ENCODE results near the gene SND1.

SND1 gene

GRCh38 chr7:127858091-127858914, 206.3 kb downstream of the SND1 start:
- DNase-seq (ENCODE audit: extremely low read depth in 1 of 2, low read depth in 1 of 2): no peak

GRCh38 chr7:127858915-127859189, 206.9 kb downstream of the SND1 start:
- no peak for DNase-seq (ENCODE audit: extremely low read depth in 1 of 2, low read depth in 1 of 2)

- DNase-seq (ENCODE audit: extremely low read depth in 1 of 2, low read depth in 1 of 2): no peak
These were observed 207.3 kb downstream of the SND1 start for GRCh38 chr7:127859330-127859729.

GRCh38 chr7:127862525-127862924, 210.5 kb downstream of the SND1 start:
- DNase-seq (ENCODE audit: extremely low read depth in 1 of 2, low read depth in 1 of 2): no peak

- DNase-seq (ENCODE audit: extremely low read depth in 1 of 2, low read depth in 1 of 2): no peak
These were observed 211.1 kb downstream of the SND1 start for GRCh38 chr7:127863082-127863481.

GRCh38 chr7:127865466-127865865, 213.5 kb downstream of the SND1 start:
- DNase-seq (ENCODE audit: extremely low read depth in 1 of 2, low read depth in 1 of 2): no peak

- DNase-seq (ENCODE audit: extremely low read depth in 1 of 2, low read depth in 1 of 2): no peak
These were observed 218.4 kb downstream of the SND1 start for GRCh38 chr7:127870231-127870907.

- no peak for DNase-seq (ENCODE audit: extremely low read depth in 1 of 2, low read depth in 1 of 2)
These were observed 219.2 kb downstream of the SND1 start for GRCh38 chr7:127871226-127871625.

GRCh38 chr7:127872122-127872521, 220.1 kb downstream of the SND1 start:
- no peak for DNase-seq (ENCODE audit: extremely low read depth in 1 of 2, low read depth in 1 of 2)

GRCh38 chr7:127873151-127873550, 221.2 kb downstream of the SND1 start:
- no peak for DNase-seq (ENCODE audit: extremely low read depth in 1 of 2, low read depth in 1 of 2)

- no peak for DNase-seq (ENCODE audit: extremely low read depth in 1 of 2, low read depth in 1 of 2)
These were observed 222.0 kb downstream of the SND1 start for GRCh38 chr7:127873715-127874636.

- no peak for DNase-seq (ENCODE audit: extremely low read depth in 1 of 2, low read depth in 1 of 2)
These were observed 223.1 kb downstream of the SND1 start for GRCh38 chr7:127874951-127875608.

GRCh38 chr7:127876393-127876792, 224.4 kb downstream of the SND1 start:
- no peak for DNase-seq (ENCODE audit: extremely low read depth in 1 of 2, low read depth in 1 of 2)

- no peak for DNase-seq (ENCODE audit: extremely low read depth in 1 of 2, low read depth in 1 of 2)
These were observed 226.0 kb downstream of the SND1 start for GRCh38 chr7:127877951-127878350.

- no peak for DNase-seq (ENCODE audit: extremely low read depth in 1 of 2, low read depth in 1 of 2)
These were observed 226.8 kb downstream of the SND1 start for GRCh38 chr7:127878791-127879190.

- no peak for DNase-seq (ENCODE audit: extremely low read depth in 1 of 2, low read depth in 1 of 2)
These were observed 227.4 kb downstream of the SND1 start for GRCh38 chr7:127879436-127879835.

- no peak for DNase-seq (ENCODE audit: extremely low read depth in 1 of 2, low read depth in 1 of 2)
These were observed 227.9 kb downstream of the SND1 start for GRCh38 chr7:127879942-127880341.

GRCh38 chr7:127880454-127880853, 228.5 kb downstream of the SND1 start:
- DNase-seq (ENCODE audit: extremely low read depth in 1 of 2, low read depth in 1 of 2): no peak

- no peak for DNase-seq (ENCODE audit: extremely low read depth in 1 of 2, low read depth in 1 of 2)
These were observed 229.6 kb downstream of the SND1 start for GRCh38 chr7:127881564-127881963.

GRCh38 chr7:127882313-127882920, 230.4 kb downstream of the SND1 start:
- DNase-seq (ENCODE audit: extremely low read depth in 1 of 2, low read depth in 1 of 2): no peak

Data from stimulated activated CD8-positive, alpha-beta memory T cell treated with anti-CD3 and anti-CD28 coated beads, Interleukin-7, amount 100 ng/mL, for 48 hours (primary cell).